BLaER1 treated with 17β-estradiol and CSF1 and Interleukin-3, amounts not matched to agents 10 nM and 100 nM (cell line): ENCODE measurements around the gene TRIM54.

Source experiments
- H3K27ac ChIP-seq, 11 experiments: shearing (Covaris generic); formaldehyde crosslinking; 2 replicates each; pipeline ENCODE4 v1.8.1; 2022
- H3K27me3 ChIP-seq, 11 experiments: shearing (Covaris generic); formaldehyde crosslinking; 2 replicates each; pipeline ENCODE4 v1.8.1; 2022
- H3K36me3 ChIP-seq, 11 experiments: shearing (Covaris generic); formaldehyde crosslinking; 2 replicates each; pipeline ENCODE4 v1.8.1; 2022
- H3K4me1 ChIP-seq, 10 experiments: shearing (Covaris generic); formaldehyde crosslinking; 2 replicates each; pipeline ENCODE4 v1.8.1; 2022
- H3K4me2 ChIP-seq, 11 experiments: shearing (Covaris generic); formaldehyde crosslinking; 2 replicates each; pipeline ENCODE4 v1.8.1; 2022
- H3K4me3 ChIP-seq, 10 experiments: shearing (Covaris generic); formaldehyde crosslinking; 2 replicates each; pipeline ENCODE4 v1.8.1; 2022
- H3K9ac ChIP-seq, 11 experiments: shearing (Covaris generic); formaldehyde crosslinking; 2 replicates each; pipeline ENCODE4 v1.8.1; 2022
- H3K9me3 ChIP-seq, 11 experiments: shearing (Covaris generic); formaldehyde crosslinking; replicated peaks in 1 of 11; 2 replicates each; pipeline ENCODE4 v1.8.1; 2022
- H4K20me1 ChIP-seq, 11 experiments: shearing (Covaris generic); formaldehyde crosslinking; 2 replicates each; pipeline ENCODE4 v1.8.1; 2022
- Cebpa-rat ChIP-seq, 11 experiments: shearing (Covaris generic); IDR thresholded peaks; 2 replicates each; pipeline ENCODE4 v1.8.1; 2022

TRIM54 gene

DNA sequence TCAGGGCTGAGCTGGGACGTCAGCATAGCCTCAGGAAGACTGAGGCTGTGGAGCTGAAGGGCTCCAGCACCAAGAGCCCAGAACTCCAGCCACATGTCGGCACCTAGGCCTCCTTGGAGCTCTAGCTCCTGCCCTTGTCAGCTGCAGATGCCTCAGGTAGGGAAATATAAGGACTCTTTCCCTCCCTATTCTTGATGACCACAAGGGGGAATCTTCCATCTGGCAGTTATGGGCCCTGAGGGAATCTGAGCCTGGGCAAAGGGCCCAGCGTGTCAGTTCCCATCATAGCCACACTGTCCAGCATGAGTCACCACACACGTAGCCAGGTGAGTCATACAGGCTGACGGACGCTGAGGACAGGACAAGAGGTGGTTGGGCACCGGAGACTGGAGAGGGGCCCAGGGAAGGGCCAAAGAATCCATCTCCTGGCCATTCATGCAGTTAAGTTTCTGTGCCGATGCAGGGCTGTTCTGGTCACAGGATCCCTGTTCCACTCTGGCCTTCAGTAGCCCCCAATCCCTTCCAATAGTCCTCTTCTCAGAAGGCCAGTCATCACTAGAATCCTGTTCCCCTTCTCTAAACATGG is 38.8 kb downstream of the TRIM54 start:
- no peak overlapping the region for H3K27ac ChIP-seq
- H3K4me1 ChIP-seq: peaks cover 29 to 53% (median 42%) of the 10 kb centered on the region in 10 experiments
- peaks cover 0 to 35% (median 11%) of the 10 kb centered on the region in 11 experiments; a peak in 10 of 22 replicates for H4K20me1 ChIP-seq
- peaks cover 17 to 58% (median 27%) of the 10 kb centered on the region in 11 experiments for H3K36me3 ChIP-seq
- no peak overlapping the region for H3K4me3 ChIP-seq
- H3K9ac ChIP-seq: peak overlapping the region in 5 of 11 experiments; percentile 9 to 98 (median 93); a peak in 5 of 22 replicates
- no peaks in the 10 kb centered on the region for H3K27me3 ChIP-seq
- H3K4me2 ChIP-seq: peak overlapping the region; percentile 88 to 100 (median 98); a peak in 21 of 22 replicates
- TF ChIP-seq Cebpa-rat (IDR thresholded peaks at IDR 0.05): no peak
- H3K9me3 ChIP-seq: no peaks in the 10 kb centered on the region

DNA sequence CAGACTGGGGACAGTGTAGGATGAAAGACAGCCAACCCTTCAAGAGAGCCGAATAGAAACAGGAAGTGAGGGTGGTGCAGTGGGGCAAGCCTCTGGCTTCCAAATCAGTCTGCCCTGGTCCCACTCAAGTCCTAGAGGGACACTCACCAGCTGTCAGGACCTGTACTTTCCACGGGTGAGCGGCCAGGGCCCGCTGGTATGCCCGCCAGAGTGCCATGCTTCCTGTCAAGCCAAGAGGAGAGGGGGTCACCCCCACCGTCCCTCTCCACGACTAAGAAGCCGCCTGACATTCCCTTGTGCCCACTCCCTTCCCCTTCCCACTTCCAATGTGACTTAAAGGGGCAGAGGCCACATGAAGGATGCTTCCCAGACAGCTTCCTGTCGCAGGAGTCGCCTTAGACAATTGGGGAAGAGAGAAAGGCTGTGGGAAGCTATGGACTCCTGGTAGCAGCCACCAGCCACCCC is 40.1 kb downstream of the TRIM54 start:
- Histone ChIP-seq H3K4me1 (peaks cover 29 to 51% (median 42%) of the 10 kb centered on the region in 10 experiments), H3K36me3 (peaks cover 18 to 58% (median 27%) of the 10 kb centered on the region in 11 experiments)

DNA sequence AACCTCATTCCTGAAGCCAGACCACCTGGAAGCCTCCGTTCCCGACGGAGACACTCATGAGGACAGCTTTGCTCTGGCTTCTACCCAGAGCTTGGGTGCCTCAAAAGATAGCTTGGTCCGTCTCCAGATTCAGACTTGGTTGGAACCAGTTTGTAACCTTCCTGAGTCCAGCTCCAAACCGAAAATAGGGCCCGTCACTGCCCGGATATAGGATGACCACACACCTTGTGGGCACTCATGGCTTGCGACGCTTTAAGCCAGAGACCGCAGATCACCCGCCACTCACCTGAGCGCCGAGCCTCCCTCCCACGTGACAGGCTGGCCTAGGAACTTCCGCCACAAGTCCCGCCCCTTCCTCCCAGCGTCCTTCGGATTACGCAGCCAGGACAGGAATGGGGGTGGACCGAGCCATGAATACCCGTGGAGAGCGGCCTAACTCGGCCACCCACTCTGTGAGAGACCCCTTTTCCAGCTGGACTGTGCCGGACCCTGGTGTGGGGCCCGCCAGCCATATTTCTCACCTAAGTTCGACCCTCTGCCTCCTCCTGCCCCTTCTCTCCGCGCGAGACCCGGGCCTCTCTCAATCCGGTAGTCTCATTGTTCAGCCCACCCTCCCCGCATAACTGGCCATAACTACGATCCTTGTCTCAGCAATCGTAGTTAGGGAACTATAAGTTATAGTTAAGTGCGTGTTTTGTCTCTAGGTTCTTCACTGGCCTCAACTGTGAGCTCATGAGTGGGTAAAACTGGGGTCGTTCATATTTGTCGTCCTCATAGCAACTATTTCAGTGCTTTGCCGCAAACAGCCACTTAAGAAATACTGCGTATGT is 40.8 kb downstream of the TRIM54 start, which contains the start of gene MPV17:
Gene MPV17 (minus strand): TSS at position 332 of the 830 bp plus-strand sequence. CDS start 580 bp downstream, outside the sequence.
- Histone ChIP-seq H3K27ac (peak within 1 kb of the TSS; percentile 89 to 99 (median 95)), H3K27me3 (no peaks in the 10 kb centered on the region), H3K9ac (peak within 1 kb of the TSS; percentile 88 to 98 (median 94))

More for the DNA sequence above, 40.1 kb downstream of the TRIM54 start:
- Histone ChIP-seq H4K20me1 (peaks cover 0 to 22% (median 0%) of the 10 kb centered on the region in 11 experiments; a peak in 7 of 22 replicates), H3K9ac (peak overlapping the region; percentile 88 to 98 (median 94)), H3K27ac (peak overlapping the region; percentile 89 to 99 (median 95)), H3K4me2 (peak overlapping the region; percentile 88 to 100 (median 98)), H3K27me3 (no peaks in the 10 kb centered on the region), H3K4me3 (peak overlapping the region; percentile 72 to 94 (median 86)), H3K9me3 (no peaks in the 10 kb centered on the region)
- TF ChIP-seq Cebpa-rat (IDR thresholded peaks at IDR 0.05): no peak

DNA sequence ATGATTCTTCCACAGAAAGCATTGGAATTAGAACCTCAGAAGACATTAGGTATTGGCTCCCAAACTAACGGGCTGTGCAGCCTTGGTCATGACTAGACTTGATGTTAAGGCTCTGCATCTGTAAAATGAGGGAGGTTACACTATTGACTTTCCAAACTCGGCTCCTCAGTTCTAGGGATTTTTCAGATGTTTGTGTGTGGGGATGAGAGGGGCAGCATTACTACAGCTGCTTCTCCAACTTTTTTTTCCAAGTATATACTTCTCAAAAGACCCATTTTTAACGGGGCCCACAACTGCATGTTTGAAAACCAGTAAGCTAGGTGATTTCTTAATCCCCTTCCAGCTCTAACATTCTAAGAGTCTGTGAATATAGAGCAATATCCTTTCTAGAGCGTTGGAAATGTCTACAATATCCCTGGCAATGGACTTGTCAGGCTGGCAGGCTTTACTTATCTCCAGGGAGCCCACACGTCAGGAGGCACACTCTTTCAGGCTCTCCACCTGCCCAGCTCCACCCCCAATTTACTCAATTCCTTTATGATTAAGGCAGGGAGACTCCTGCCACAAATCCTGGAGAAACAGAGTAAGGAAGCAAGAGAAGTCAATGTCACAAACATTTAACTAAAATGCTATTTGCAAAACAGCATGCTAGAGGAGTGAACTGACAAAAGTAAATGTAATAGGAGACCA is 41.5 kb downstream of the TRIM54 start:
- no peaks in the 10 kb centered on the region for H3K9me3 ChIP-seq
- H3K27me3 ChIP-seq: no peaks in the 10 kb centered on the region
- peak overlapping the region; percentile 88 to 100 (median 98) for H3K4me2 ChIP-seq
- peaks cover 28 to 50% (median 42%) of the 10 kb centered on the region in 10 experiments for H3K4me1 ChIP-seq
- peaks cover 29 to 59% (median 38%) of the 10 kb centered on the region in 11 experiments for H3K36me3 ChIP-seq
- H3K9ac ChIP-seq: peak overlapping the region; percentile 88 to 98 (median 94)
- H4K20me1 ChIP-seq: peaks cover 0 to 13% (median 0%) of the 10 kb centered on the region in 11 experiments; a peak in 2 of 22 replicates
- no peak for TF ChIP-seq Cebpa-rat (IDR thresholded peaks at IDR 0.05)
- peak overlapping the region; percentile 89 to 99 (median 95) for H3K27ac ChIP-seq
- H3K4me3 ChIP-seq: peak overlapping the region; percentile 72 to 94 (median 86)

More for the DNA sequence above, 40.8 kb downstream of the TRIM54 start, which contains the start of gene MPV17:
- Histone ChIP-seq H3K4me1 (peaks cover 29 to 50% (median 42%) of the 10 kb centered on the region in 10 experiments), H3K4me2 (peak within 1 kb of the TSS; percentile 88 to 100 (median 98)), H3K36me3 (peaks cover 22 to 58% (median 32%) of the 10 kb centered on the region in 11 experiments), H3K9me3 (no peaks in the 10 kb centered on the region), H4K20me1 (peaks cover 0 to 17% (median 0%) of the 10 kb centered on the region in 11 experiments; a peak in 2 of 22 replicates), H3K4me3 (peak within 1 kb of the TSS; percentile 72 to 94 (median 86))
- TF ChIP-seq Cebpa-rat (IDR thresholded peaks at IDR 0.05): no peak

DNA sequence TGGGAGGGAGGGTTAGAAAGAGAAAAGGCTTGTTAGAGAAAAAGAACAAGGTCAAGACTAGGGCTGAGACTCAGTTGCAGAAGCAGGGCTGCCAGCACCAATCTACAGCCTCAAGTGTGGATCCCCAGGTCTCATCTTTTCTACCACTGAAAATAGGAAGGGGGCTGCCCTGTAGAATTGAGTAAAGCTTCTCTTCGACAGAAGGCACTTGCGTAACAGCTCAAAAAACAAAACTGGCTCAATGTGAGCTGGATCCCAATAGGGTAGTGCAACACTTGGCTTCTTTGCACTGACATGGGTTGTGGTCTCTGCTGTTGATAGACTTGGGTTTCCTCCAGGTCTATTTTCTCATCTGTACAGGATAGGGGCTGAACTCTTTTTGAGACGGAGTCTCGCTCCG is 42.5 kb downstream of the TRIM54 start:
- Histone ChIP-seq H4K20me1 (0 out of 22 replicates have a peak, but pooled peaks cover 0 to 7% (median 0%) of the 10 kb centered on the region in 11 experiments), H3K4me2 (peak overlapping the region in 9 of 11 experiments; percentile 88 to 100 (median 98); a peak in 12 of 22 replicates), H3K4me1 (peaks cover 28 to 50% (median 42%) of the 10 kb centered on the region in 10 experiments), H3K36me3 (peaks cover 39 to 64% (median 45%) of the 10 kb centered on the region in 11 experiments), H3K9me3 (no peaks in the 10 kb centered on the region), H3K4me3 (no peak overlapping the region), H3K27ac (peak overlapping the region in 5 of 11 experiments; percentile 89 to 99 (median 96); a peak in 4 of 22 replicates), H3K27me3 (no peaks in the 10 kb centered on the region), H3K9ac (peak overlapping the region in 1 of 11 experiments; percentile 24; a peak in 3 of 22 replicates)
- peak in 6 of 11 experiments; percentile 10 to 60 (median 55); a peak in 6 of 22 replicates for TF ChIP-seq Cebpa-rat (IDR thresholded peaks at IDR 0.05)

DNA sequence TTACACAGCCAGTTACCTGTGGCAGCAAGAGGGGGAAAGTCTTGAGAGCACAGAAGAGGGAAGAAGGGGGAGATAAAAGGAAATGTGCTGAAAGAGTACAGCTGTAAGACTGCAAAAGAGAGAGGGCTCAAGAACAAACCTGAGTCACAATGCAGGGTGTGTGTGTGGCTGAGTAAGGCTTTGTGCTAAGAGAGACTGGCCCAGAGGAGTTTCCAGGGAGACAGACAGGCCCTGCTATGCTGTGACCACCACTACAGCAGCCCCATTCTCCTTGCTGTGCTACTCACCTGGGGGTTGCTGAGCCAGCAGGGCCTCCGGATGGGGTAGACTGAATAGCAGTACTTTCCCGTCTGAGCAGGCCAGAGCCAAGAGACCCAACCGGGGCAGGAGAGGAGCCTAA is 53.1 kb downstream of the TRIM54 start:
- no peak overlapping the region for H3K4me2 ChIP-seq
- no peak overlapping the region for H3K9ac ChIP-seq
- no peaks in the 10 kb centered on the region for H3K4me1 ChIP-seq

DNA sequence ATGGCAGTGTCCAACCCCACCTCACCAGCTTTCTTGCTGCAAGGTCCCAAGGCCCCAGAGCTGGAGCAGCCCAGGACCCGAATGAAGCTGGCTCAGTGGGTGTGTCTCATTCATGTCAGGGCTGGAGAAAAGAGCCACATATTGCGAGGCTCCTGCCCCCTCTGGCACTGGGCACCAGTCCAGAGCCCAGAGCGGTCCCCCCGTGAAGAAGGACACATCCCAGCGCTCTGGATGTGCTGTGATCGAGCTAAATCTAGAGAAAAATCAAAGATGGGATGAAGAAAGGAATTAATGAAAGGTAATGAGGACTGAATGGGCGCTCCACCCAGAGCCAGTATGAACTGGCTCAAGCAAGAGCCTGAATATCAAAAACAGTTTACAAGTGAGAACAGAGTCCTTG is 53.9 kb downstream of the TRIM54 start:
- no peak overlapping the region for H3K9ac ChIP-seq
- peaks cover 0 to 11% (median 0%) of the 10 kb centered on the region in 11 experiments; a peak in 3 of 22 replicates for H4K20me1 ChIP-seq
- H3K27me3 ChIP-seq: no peaks in the 10 kb centered on the region
- H3K36me3 ChIP-seq: peaks cover 99 to 100% (median 100%) of the 10 kb centered on the region in 11 experiments
- H3K4me3 ChIP-seq: no peak overlapping the region
- TF ChIP-seq Cebpa-rat (IDR thresholded peaks at IDR 0.05): no peak
- no peak overlapping the region for H3K4me2 ChIP-seq
- no peak overlapping the region for H3K27ac ChIP-seq
- no peaks in the 10 kb centered on the region for H3K4me1 ChIP-seq
- no peaks in the 10 kb centered on the region for H3K9me3 ChIP-seq

More for the DNA sequence above, 53.1 kb downstream of the TRIM54 start:
- Histone ChIP-seq H4K20me1 (peaks cover 0 to 11% (median 0%) of the 10 kb centered on the region in 11 experiments; a peak in 2 of 22 replicates), H3K36me3 (peaks cover 99 to 100% (median 100%) of the 10 kb centered on the region in 11 experiments), H3K4me3 (no peak overlapping the region), H3K27me3 (no peaks in the 10 kb centered on the region), H3K27ac (no peak overlapping the region), H3K9me3 (no peaks in the 10 kb centered on the region)
- TF ChIP-seq Cebpa-rat (IDR thresholded peaks at IDR 0.05): no peak

DNA sequence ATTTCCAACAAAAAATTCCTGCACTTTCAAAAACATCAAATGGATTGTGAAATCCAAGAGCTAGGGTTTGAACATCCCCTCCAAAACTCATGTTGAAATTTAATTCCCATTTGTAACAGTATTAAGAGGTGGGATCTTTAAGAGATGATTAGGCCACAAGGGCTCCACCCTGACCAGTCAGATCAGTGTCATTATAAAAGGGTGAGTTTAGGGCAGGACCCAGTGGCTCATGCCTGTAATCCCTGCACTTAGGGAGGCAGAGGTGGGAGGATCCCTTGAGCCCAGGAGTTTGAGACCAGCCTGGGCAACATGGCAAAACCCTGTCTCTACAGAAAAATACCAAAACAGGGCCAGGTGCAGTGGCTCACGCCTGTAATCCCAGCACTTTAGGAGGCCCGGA is 65.4 kb downstream of the TRIM54 start:
- Histone ChIP-seq H3K9ac (no peak overlapping the region), H3K27me3 (no peaks in the 10 kb centered on the region), H3K36me3 (peaks cover 23 to 90% (median 68%) of the 10 kb centered on the region in 11 experiments), H3K9me3 (no peaks in the 10 kb centered on the region), H4K20me1 (peaks cover 78 to 97% (median 87%) of the 10 kb centered on the region in 11 experiments; a peak in 21 of 22 replicates), H3K4me3 (no peak overlapping the region), H3K4me1 (peaks cover 0 to 5% (median 0%) of the 10 kb centered on the region in 10 experiments; a peak in 1 of 20 replicates), H3K27ac (no peak overlapping the region), H3K4me2 (no peak overlapping the region)
- no peak for TF ChIP-seq Cebpa-rat (IDR thresholded peaks at IDR 0.05)
